GM19372 (cell line): ENCODE results near the gene TMEM239.
"Not testable (repeated sequence)": the region's sequence is repeated elsewhere in the genome, so short reads cannot be mapped to it uniquely, and the experiment has no call there.

Experiments
- ATAC-seq: cut with Tn5 transposase; IDR thresholded peaks from one replicate; pipeline ENCODE4 v1.9.1; 2021; ENCODE audit warnings: mild to moderate bottlenecking, low read depth, moderate library complexity; ENCODE audit not compliant: unreplicated experiment

TMEM239 gene

GRCh38 chr20:2817891-2818595 is 1.9 kb downstream of the TMEM239 start:
- no peak for ATAC-seq

- ATAC-seq: no peak
Measured at GRCh38 chr20:2820084-2820895, 4.1 kb downstream of the TMEM239 start.

GRCh38 chr20:2820896-2821869 is 5.0 kb downstream of the TMEM239 start:
- no peak for ATAC-seq

GRCh38 chr20:2822073-2822472 is 5.9 kb downstream of the TMEM239 start:
- no peak for ATAC-seq

GRCh38 chr20:2825761-2826160 is 9.6 kb downstream of the TMEM239 start:
- ATAC-seq: no peak

GRCh38 chr20:2826655-2827054 is 10.5 kb downstream of the TMEM239 start:
- no peak for ATAC-seq

- no peak for ATAC-seq
Measured at GRCh38 chr20:2829376-2829775, 13.2 kb downstream of the TMEM239 start.

- ATAC-seq: not testable (repeated sequence)
Measured at GRCh38 chr20:2831206-2831605, 15.0 kb downstream of the TMEM239 start.

GRCh38 chr20:2833761-2834160 is 17.6 kb downstream of the TMEM239 start:
- ATAC-seq: no peak

- ATAC-seq: no peak
Measured at GRCh38 chr20:2834401-2835110, 18.4 kb downstream of the TMEM239 start.

GRCh38 chr20:2835331-2835796 is 19.2 kb downstream of the TMEM239 start:
- ATAC-seq: no peak

GRCh38 chr20:2836035-2836434 is 19.9 kb downstream of the TMEM239 start:
- no peak for ATAC-seq

GRCh38 chr20:2837221-2837960 is 21.2 kb downstream of the TMEM239 start:
- no peak for ATAC-seq

- no peak for ATAC-seq
Measured at GRCh38 chr20:2838170-2838797, 22.1 kb downstream of the TMEM239 start.

- ATAC-seq: no peak
Measured at GRCh38 chr20:2838847-2839671, 22.9 kb downstream of the TMEM239 start.

GRCh38 chr20:2839732-2840137 is 23.6 kb downstream of the TMEM239 start:
- ATAC-seq: no peak

GRCh38 chr20:2840138-2840966 is 24.2 kb downstream of the TMEM239 start, which contains the start of the genes PCED1A and VPS16:
TSS of gene PCED1A (minus strand) at chr20:2840655. CDS start at chr20:2839912, 743 bp downstream.
TSS of gene VPS16 (plus strand) at chr20:2840745. CDS start at chr20:2840775, 30 bp downstream.
- ATAC-seq: peak; percentile 98
